ENCODE results near the gene GABRR1. TPM values are rescaled to one million over a fixed set of nuclear protein-coding genes. Genes with fewer than 3 reads are reported as not detected.

GABRR1 gene
- total RNA-seq, 2 experiments from 2014 or later = not detected

GRCh38 chr6:89212472-89212871 lies 4.7 kb downstream of the GABRR1 start:
- intact Hi-C loops (cut with micrococcal nuclease) = no loop called here
- DNase-seq = no peak
- no peaks in the 10 kb centered on the region for H3K9me3 Mint-ChIP-seq
- H3K27me3 Mint-ChIP-seq (ENCODE audit: low read depth) = no peaks in the 10 kb centered on the region
- no peak overlapping the region for H3K4me3 Mint-ChIP-seq
- no peak overlapping the region for H3K27ac Mint-ChIP-seq
- no peaks in the 10 kb centered on the region for H3K4me1 Mint-ChIP-seq (ENCODE audit: low read depth)
- no peaks in the 10 kb centered on the region for H3K36me3 Mint-ChIP-seq (ENCODE audit: low read depth)
- CTCF ChIA-PET = no interaction called here

DNA sequence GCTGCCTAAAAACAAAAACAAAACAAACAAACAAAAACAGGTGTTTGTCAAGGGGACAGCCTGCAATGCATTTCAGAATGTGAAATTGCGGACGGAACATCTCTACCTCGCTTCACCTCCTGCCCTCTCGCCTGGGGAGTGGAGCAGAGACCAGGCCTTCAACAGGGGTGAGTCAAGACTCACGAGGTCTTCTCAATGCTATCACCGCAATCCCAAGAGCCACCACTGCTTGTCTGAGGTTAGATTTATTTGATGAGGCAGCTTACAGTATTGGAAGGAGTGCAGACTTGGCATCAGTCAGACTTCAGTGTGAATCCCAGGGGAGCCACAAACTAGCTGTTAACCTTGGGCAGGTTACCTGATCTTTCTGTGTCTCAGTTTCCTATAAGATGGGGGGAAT lies 7.7 kb downstream of the GABRR1 start:
- CTCF ChIA-PET = no interaction called here

DNA sequence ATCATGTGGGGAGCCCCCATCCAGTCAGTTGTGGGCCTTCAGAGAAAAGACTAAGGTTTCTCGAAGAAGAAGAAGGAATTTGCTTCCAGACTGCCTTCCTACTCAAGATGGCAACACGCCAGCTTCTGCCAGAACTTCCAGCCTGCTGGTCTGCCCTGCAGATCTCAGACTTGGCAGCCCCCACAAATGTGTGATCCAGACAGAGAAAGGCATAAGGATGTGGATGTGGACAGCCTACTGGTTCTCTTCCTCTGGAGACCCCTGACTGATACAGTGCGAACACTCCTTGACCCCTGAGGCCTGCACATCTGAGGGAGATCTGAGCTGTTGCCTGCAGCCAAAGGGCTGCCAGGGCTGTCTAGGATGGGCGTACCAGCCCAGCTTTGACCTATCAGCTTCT lies 8.6 kb downstream of the GABRR1 start:
- Mint-ChIP-seq H3K27ac (no peak overlapping the region), H3K4me3 (no peak overlapping the region), H3K4me1 (ENCODE audit: low read depth) (no peaks in the 10 kb centered on the region), H3K9me3 (no peaks in the 10 kb centered on the region), H3K27me3 (ENCODE audit: low read depth) (no peaks in the 10 kb centered on the region), H3K36me3 (ENCODE audit: low read depth) (no peaks in the 10 kb centered on the region)
- intact Hi-C loops (cut with micrococcal nuclease) = no loop called here
- no peak for DNase-seq
- CTCF ChIA-PET = interaction anchor here (0.6 kb wide), 1 partner anchor 1807 kb away, joined by 3 read pairs; no protein-coding TSS in a partner anchor

More for the DNA sequence above, 7.7 kb downstream of the GABRR1 start:
- Mint-ChIP-seq H3K27me3 (ENCODE audit: low read depth) (no peaks in the 10 kb centered on the region), H3K36me3 (ENCODE audit: low read depth) (no peaks in the 10 kb centered on the region), H3K4me3 (no peak overlapping the region), H3K4me1 (ENCODE audit: low read depth) (no peaks in the 10 kb centered on the region), H3K9me3 (no peaks in the 10 kb centered on the region), H3K27ac (no peak overlapping the region)
- no peak for DNase-seq
- intact Hi-C loops (cut with micrococcal nuclease) = no loop called here

GRCh38 chr6:89205819-89206218 lies 11.3 kb downstream of the GABRR1 start:
- Mint-ChIP-seq H3K4me3 (no peak overlapping the region), H3K4me1 (ENCODE audit: low read depth) (no peaks in the 10 kb centered on the region), H3K27me3 (ENCODE audit: low read depth) (no peaks in the 10 kb centered on the region), H3K9me3 (no peaks in the 10 kb centered on the region), H3K36me3 (ENCODE audit: low read depth) (no peaks in the 10 kb centered on the region), H3K27ac (no peak overlapping the region)
- CTCF ChIA-PET = interaction anchor here (0.6 to 0.9 kb wide), 2 partner anchors 10 to 35 kb away, joined by 3 to 4 read pairs; no protein-coding TSS in a partner anchor
- DNase-seq = no peak
- intact Hi-C loops (cut with micrococcal nuclease) = no loop called here

DNA sequence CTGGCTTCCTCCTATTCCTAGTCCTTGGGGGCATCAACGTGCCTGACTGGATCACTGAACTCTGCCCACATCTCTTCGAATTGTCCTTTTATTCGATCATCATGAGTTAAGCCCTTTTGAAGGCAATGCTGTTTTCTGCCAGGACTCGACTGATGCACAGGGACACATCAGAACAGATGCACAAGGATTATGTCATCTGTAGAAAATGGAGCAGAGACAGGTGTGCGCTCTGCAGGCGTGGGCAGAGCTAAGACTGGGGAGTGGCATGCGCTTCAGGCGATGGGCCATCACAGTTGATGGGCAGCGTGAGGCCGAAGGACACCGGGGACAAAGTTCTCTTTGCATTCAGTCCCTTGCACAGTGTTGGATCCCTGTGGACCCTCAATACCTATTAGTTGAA lies 13.1 kb downstream of the GABRR1 start:
- Mint-ChIP-seq H3K9me3 (no peaks in the 10 kb centered on the region), H3K27me3 (ENCODE audit: low read depth) (no peaks in the 10 kb centered on the region), H3K4me3 (no peak overlapping the region), H3K4me1 (ENCODE audit: low read depth) (no peaks in the 10 kb centered on the region), H3K27ac (no peak overlapping the region), H3K36me3 (ENCODE audit: low read depth) (no peaks in the 10 kb centered on the region)
- no peak for DNase-seq
- intact Hi-C loops (cut with micrococcal nuclease) = no loop called here
- CTCF ChIA-PET = no interaction called here

GRCh38 chr6:89200706-89201215 lies 16.4 kb downstream of the GABRR1 start:
- intact Hi-C loops (cut with micrococcal nuclease) = no loop called here
- Mint-ChIP-seq H3K27me3 (ENCODE audit: low read depth) (no peaks in the 10 kb centered on the region), H3K4me3 (no peak overlapping the region), H3K36me3 (ENCODE audit: low read depth) (no peaks in the 10 kb centered on the region), H3K4me1 (ENCODE audit: low read depth) (no peaks in the 10 kb centered on the region), H3K9me3 (no peaks in the 10 kb centered on the region), H3K27ac (no peak overlapping the region)
- CTCF ChIA-PET = interaction anchor here (0.6 kb wide), 1 partner anchor 210 kb away, joined by 4 read pairs; no protein-coding TSS in a partner anchor
- no peak for DNase-seq

DNA sequence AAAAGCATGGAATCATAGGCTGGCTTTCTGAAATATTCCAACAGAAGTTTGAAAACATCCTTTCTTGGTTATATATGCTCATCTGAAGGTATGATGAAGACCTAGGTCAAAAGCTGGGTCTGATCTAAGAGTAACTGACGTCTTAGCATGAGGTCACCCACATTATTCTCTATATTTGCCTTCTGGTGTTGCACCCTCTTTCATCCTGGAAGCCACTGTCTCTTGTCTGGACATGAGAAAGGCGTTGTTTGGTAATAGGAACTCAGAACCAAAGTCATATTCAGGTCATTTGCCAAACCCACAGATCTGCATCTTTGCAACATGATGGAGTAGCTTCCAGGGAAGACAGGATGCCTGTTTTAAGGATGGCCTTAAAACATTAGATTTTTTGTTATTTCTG lies 17.6 kb downstream of the GABRR1 start:
- Mint-ChIP-seq H3K27ac (no peak overlapping the region), H3K27me3 (ENCODE audit: low read depth) (peaks cover 2% of the 10 kb centered on the region), H3K4me1 (ENCODE audit: low read depth) (no peaks in the 10 kb centered on the region), H3K9me3 (peaks cover 7% of the 10 kb centered on the region), H3K4me3 (no peak overlapping the region), H3K36me3 (ENCODE audit: low read depth) (no peaks in the 10 kb centered on the region)
- CTCF ChIA-PET = no interaction called here
- no peak for DNase-seq
- intact Hi-C loops (cut with micrococcal nuclease) = no loop called here

DNA sequence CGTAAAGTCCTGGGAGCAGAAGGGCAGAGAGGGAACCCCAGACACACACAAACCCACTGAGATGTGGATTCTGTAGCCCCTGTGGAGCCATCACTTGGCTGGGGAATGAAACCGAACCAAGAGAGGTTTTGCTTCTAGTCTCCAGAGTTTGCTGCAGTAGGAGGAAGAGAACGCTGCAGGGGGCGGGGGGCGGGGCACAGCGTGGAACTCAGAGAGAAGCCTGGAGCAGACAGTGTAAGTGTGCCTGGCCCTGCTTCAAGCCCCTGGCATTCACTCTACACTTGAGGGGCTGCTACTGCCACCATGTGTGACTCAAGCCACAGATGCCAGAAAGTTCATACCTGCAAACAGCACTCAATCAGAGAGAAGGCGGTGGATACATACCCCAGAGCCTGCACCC lies 18.9 kb downstream of the GABRR1 start:
- H3K36me3 Mint-ChIP-seq (ENCODE audit: low read depth) = no peaks in the 10 kb centered on the region
- no peaks in the 10 kb centered on the region for H3K4me1 Mint-ChIP-seq (ENCODE audit: low read depth)
- no peak overlapping the region for H3K4me3 Mint-ChIP-seq
- CTCF ChIA-PET = no interaction called here
- H3K27me3 Mint-ChIP-seq (ENCODE audit: low read depth) = peaks cover 5% of the 10 kb centered on the region
- DNase-seq = no peak
- H3K27ac Mint-ChIP-seq = no peak overlapping the region
- H3K9me3 Mint-ChIP-seq = peaks cover 14% of the 10 kb centered on the region
- intact Hi-C loops (cut with micrococcal nuclease) = no loop called here

- H3K9me3 Mint-ChIP-seq = peaks cover 14% of the 10 kb centered on the region
- H3K4me3 Mint-ChIP-seq = no peak overlapping the region
- no peak for DNase-seq
- H3K27ac Mint-ChIP-seq = no peak overlapping the region
- no peaks in the 10 kb centered on the region for H3K4me1 Mint-ChIP-seq (ENCODE audit: low read depth)
- peaks cover 7% of the 10 kb centered on the region for H3K27me3 Mint-ChIP-seq (ENCODE audit: low read depth)
- CTCF ChIA-PET = interaction anchor here (0.5 kb wide), 1 partner anchor 232 kb away, joined by 6 read pairs; no protein-coding TSS in a partner anchor
- H3K36me3 Mint-ChIP-seq (ENCODE audit: low read depth) = no peaks in the 10 kb centered on the region
- intact Hi-C loops (cut with micrococcal nuclease) = no loop called here
These were observed 20.0 kb downstream of the GABRR1 start for GRCh38 chr6:89197141-89197540.

DNA sequence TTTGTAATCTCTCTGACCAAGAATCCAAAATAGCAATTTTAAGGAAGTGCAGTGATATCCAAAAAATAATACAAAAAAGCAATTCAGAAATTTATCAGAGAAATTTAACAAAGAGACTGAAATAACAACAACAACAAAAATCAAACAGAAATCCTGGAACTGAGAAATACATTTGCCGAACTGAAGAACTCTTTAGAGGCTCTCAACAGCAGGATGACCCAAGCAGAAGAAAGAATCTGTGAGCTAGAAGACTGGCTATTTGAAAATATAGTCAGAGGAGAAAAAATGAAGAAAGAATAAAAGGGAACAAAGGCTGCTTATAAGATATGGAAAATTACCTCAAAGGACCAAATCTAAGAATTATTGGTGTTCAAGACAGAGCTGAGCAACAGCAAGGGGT lies 22.6 kb downstream of the GABRR1 start:
- H3K27ac Mint-ChIP-seq = no peak overlapping the region
- no peaks in the 10 kb centered on the region for H3K36me3 Mint-ChIP-seq (ENCODE audit: low read depth)
- H3K4me3 Mint-ChIP-seq = no peak overlapping the region
- peaks cover 14% of the 10 kb centered on the region for H3K9me3 Mint-ChIP-seq
- CTCF ChIA-PET = interaction anchor here (0.6 kb wide), 1 partner anchor 10 kb away, joined by 4 read pairs; no protein-coding TSS in a partner anchor
- no peak for DNase-seq
- peaks cover 10% of the 10 kb centered on the region for H3K27me3 Mint-ChIP-seq (ENCODE audit: low read depth)
- intact Hi-C loops (cut with micrococcal nuclease) = no loop called here
- no peaks in the 10 kb centered on the region for H3K4me1 Mint-ChIP-seq (ENCODE audit: low read depth)

GRCh38 chr6:89190741-89191140 lies 26.4 kb downstream of the GABRR1 start:
- H3K27me3 Mint-ChIP-seq (ENCODE audit: low read depth) = peaks cover 10% of the 10 kb centered on the region

DNA sequence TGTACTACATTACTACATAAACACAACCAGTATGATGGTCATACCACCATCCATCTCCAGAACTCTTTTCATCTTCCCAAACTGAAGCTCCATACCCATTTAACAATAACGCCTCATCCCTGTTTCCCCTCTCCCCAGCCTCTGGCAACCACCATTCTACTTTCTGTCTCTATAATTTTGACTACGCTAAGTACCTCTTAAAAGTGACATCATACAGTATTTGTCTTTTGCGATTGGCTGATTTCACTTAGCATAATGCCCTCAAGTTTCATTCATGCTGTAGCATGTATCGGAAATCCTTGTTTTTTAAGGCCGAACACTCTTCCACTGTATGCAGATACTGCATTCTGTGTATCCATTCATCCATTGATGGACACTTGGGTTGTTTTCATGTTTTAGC lies 29.7 kb downstream of the GABRR1 start:
- H3K9me3 Mint-ChIP-seq = no peaks in the 10 kb centered on the region
- H3K27ac Mint-ChIP-seq = no peak overlapping the region
- peaks cover 2% of the 10 kb centered on the region for H3K27me3 Mint-ChIP-seq (ENCODE audit: low read depth)
- CTCF ChIA-PET = no interaction called here
- H3K36me3 Mint-ChIP-seq (ENCODE audit: low read depth) = no peaks in the 10 kb centered on the region
- intact Hi-C loops (cut with micrococcal nuclease) = no loop called here
- DNase-seq = no peak
- no peaks in the 10 kb centered on the region for H3K4me1 Mint-ChIP-seq (ENCODE audit: low read depth)
- no peak overlapping the region for H3K4me3 Mint-ChIP-seq

More at GRCh38 chr6:89190741-89191140, 26.4 kb downstream of the GABRR1 start:
- intact Hi-C loops (cut with micrococcal nuclease) = no loop called here
- CTCF ChIA-PET = no interaction called here
- DNase-seq = no peak
- Mint-ChIP-seq H3K9me3 (peaks cover 14% of the 10 kb centered on the region), H3K4me1 (ENCODE audit: low read depth) (no peaks in the 10 kb centered on the region), H3K36me3 (ENCODE audit: low read depth) (no peaks in the 10 kb centered on the region), H3K27ac (no peak overlapping the region), H3K4me3 (no peak overlapping the region)

DNA sequence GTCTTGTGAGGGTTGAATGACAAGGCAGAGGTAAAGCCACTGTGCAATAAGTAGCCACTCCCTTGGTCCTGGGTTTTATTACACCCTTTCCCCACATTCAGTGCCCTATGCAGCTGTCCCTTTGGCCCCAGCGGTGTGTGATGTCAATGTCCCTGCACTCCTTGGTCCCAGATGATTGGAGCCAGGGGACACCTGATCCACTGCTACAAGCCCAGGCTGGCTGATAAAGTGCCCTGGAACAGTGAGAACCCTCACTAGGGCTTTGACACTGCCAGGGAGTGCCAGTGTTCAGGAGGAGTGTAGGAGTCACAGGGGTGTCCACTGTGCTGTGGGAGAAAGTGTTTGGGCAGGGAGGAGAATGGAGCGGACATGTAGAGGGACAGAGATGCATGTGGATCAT lies 30.4 kb downstream of the GABRR1 start:
- DNase-seq = no peak
- H3K9me3 Mint-ChIP-seq = no peaks in the 10 kb centered on the region
- no peak overlapping the region for H3K27ac Mint-ChIP-seq
- no peaks in the 10 kb centered on the region for H3K4me1 Mint-ChIP-seq (ENCODE audit: low read depth)
- no peaks in the 10 kb centered on the region for H3K36me3 Mint-ChIP-seq (ENCODE audit: low read depth)
- peaks cover 2% of the 10 kb centered on the region for H3K27me3 Mint-ChIP-seq (ENCODE audit: low read depth)
- CTCF ChIA-PET = no interaction called here
- intact Hi-C loops (cut with micrococcal nuclease) = no loop called here
- no peak overlapping the region for H3K4me3 Mint-ChIP-seq
